ENCODE measurements around the gene GNL2.

DNA sequence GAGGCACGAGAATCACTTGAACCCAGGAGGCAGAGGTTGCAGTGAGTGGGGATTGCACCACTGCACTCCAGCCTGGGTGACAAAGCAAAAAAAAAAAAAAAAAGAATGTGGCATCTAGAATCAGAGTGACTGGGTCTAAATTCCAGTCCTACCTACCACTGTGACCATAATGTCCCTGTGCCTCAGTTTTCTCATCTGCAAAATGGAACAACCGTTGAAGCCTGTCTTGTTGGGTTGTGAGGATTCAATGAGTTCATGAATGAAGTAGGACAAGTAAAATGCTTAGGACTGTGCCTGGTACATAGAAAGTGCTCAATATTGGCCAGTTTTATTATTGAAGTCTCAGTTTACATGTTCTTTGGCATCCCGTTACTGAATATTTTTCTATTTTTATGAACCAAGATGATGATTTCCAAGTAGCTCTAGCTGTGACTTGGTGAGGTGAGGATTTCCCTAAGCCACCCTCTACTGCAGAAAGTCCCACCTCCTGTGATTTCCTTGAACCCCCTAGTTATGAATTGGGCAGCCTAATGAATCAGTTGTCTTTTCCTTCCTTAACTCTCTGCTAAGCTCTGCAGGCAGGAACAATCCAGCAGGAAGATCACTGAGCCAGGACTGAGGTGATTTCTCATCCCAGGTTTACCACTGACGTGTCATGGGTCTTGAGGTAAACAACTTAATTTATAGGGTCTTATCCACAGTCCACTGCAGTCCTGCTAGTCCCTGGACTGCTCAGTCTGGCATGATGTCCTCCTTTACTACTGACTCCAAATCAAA is 62.2 kb downstream of the GNL2 start:
- no peak for TF ChIP-seq FOXA1 (IDR thresholded peaks at IDR 0.05)
- TF ChIP-seq FOXM1 (IDR thresholded peaks at IDR 0.05; ENCODE audit: borderline replicate concordance) = no peak
- no peak for TF ChIP-seq ELF4 (IDR thresholded peaks at IDR 0.05)
- no peak for TF ChIP-seq ZNF384 (IDR thresholded peaks at IDR 0.05)
- no peak for TF ChIP-seq NFRKB (IDR thresholded peaks at IDR 0.05)
- TF ChIP-seq SP1 (IDR thresholded peaks at IDR 0.05) = no peak
- no peak for TF ChIP-seq BHLHE40 (IDR thresholded peaks at IDR 0.05; ENCODE audit: borderline replicate concordance)
